ENCODE measurements around the gene RPS14.
A peak's percentile ranks its signal among the peaks of the same experiment; 100 is the strongest.
"Not testable (repeated sequence)": the region's sequence is repeated elsewhere in the genome, so short reads cannot be mapped to it uniquely, and the experiment has no call there.

Gene RPS14

GRCh38 chr5:150479416-150479815 is 29.9 kb upstream of the RPS14 start:
- DNase-seq (ENCODE audit: low read depth) = no peak

GRCh38 chr5:150476568-150476967 is 27.0 kb upstream of the RPS14 start:
- not testable (repeated sequence) for DNase-seq (ENCODE audit: low read depth)

- DNase-seq (ENCODE audit: low read depth) = no peak
These were observed 24.3 kb upstream of the RPS14 start for GRCh38 chr5:150473673-150474358.

GRCh38 chr5:150469718-150470469 is 20.4 kb upstream of the RPS14 start:
- DNase-seq (ENCODE audit: low read depth) = no peak

GRCh38 chr5:150468206-150468605 is 18.7 kb upstream of the RPS14 start:
- DNase-seq (ENCODE audit: low read depth) = no peak

- DNase-seq (ENCODE audit: low read depth) = no peak
These were observed 16.4 kb upstream of the RPS14 start for GRCh38 chr5:150465927-150466326.

DNA sequence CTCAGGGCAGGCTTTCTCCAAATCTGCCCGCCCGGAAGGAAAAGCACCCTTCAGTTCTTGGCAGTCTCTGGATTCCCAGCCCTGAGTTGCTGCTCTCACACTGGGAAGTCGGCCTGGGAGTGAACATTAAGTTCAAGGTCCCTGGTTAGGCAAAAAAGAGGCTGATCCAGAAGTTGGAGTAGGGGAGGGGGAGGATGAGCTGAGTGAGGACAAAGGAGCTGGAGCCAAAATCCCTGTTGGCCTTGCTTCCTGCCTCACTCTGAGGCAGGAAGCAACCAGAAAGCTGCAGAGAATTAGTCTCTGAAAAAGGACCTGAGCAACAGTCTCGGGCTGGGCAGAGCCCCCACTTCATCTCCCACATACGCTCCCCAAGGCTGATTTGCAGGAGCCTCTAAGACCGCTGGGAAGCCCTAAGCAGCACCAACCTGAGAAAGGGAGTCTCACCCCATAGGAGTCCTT is 15.0 kb upstream of the RPS14 start:
- no peak for DNase-seq (ENCODE audit: low read depth)

DNA sequence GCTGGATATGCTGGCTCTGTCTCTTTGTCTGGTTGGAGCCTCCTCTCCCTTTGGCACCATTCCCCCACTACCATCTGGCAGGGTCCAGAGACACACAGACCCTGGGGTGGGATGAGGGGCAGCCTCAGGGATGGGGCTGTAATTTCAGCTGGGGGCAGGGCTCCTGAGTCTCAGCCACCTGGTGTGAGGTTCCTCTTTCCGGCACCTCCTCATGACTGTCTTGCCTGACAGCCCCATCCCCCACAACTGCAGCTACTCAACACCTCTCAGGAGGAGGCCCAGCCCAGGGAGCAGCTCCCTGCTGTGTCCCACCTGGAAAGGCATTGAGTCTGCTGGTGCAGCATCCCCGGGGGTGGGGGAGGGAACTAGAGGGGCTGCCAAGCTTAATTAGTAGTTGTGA is 11.7 kb upstream of the RPS14 start:
- DNase-seq (ENCODE audit: low read depth) = no peak

- no peak for DNase-seq (ENCODE audit: low read depth)
These were observed 11.2 kb upstream of the RPS14 start for GRCh38 chr5:150460781-150461180.

DNA sequence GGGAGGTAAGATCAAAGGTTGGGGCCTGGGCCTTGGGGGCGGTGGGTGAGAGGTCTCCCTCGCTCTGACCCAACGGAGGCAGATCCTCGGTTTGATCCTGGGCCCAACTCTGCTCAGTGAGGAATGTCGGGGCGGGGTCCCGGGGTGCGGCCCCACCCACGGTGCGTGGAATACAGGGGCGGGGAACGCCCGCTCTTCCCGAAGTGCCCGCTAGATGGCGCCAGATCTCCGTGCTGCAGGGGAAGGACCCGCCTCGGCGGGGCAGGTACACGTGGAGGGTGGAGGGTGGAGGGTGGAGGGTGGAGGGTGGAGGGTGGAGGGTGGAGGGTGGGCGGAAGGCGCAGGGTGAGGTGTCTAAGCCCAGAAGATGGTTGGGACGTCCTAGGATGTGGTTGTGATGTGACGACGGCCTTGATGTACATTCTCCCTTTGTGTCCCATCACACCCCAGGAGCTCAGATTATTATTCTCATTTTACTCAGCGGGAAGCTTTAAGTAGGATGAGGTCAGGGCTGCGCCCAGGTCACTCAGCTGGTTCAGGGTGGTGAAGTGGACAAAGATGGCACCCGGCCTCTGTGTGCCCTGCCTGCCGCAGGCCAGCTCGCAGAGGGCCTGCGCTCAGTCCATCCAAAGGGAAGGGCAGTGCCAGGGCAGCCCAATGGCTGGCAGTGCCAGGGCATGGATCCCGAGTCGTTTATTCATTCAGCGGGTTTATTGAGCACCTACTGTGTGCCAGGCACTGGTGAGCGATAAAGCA is 9.4 kb upstream of the RPS14 start:
- peak; percentile 82 for DNase-seq (ENCODE audit: low read depth)

- no peak for DNase-seq (ENCODE audit: low read depth)
These were observed 8.2 kb upstream of the RPS14 start for GRCh38 chr5:150457562-150458240.

DNA sequence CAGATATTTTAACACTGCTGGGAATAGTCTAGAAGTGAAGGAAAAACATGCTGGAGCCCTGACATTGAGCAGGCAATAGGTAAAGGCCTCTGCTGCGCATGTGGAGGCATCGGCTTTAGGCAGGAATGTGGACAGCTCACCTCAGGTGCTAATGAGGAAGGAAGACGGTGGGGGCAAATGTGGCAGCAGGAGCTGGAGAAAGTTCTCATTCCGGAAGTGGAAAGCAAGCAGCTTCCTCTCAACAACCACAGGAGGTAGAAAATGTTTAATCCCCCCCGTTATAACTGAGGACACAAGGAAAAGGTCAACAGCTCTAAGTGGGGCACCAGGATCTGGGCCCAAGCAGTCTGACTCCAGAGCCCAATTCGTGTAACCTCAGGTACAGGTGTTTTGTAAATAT is 7.6 kb upstream of the RPS14 start:
- DNase-seq (ENCODE audit: low read depth) = no peak

DNA sequence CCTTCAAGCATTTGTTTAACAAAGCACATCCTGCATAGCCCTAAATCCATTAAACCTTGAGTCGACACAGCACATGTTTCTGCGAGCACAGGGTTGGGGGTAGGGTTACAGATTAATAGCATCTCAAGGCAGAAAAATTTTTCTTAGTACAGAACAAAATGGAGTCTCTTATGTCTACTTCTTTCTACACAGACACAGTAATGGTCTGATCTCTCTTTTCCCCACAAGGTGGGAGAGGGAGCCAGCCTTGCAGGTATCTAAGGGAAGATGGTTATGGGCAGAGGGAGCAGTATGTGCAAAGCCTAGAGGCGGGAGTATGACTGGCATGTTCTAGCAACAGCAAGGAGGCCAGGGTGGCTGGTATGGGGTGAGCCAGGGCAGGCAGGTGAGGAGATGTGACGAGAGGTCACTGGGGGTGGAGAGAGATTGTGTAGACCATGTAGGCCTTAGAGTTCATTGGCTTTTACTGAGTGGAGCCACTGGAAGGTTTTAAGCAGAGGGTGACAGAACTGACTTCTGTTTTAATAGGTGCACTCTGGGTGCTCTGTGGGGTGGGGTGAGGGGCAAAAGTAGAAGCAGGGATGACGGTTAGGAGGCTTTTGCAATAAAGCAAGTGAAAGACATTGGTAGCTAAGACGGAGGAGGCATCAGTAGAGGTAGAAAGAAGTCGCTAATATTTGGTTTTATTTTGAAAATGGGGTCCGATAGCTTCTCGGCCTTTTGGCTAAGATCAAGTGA is 5.1 kb upstream of the RPS14 start:
- no peak for DNase-seq (ENCODE audit: low read depth)

- not testable (repeated sequence) for DNase-seq (ENCODE audit: low read depth)
These were observed 4.5 kb upstream of the RPS14 start for GRCh38 chr5:150454027-150454426.

- no peak for DNase-seq (ENCODE audit: low read depth)
These were observed 3.4 kb upstream of the RPS14 start for GRCh38 chr5:150452914-150453313.

DNA sequence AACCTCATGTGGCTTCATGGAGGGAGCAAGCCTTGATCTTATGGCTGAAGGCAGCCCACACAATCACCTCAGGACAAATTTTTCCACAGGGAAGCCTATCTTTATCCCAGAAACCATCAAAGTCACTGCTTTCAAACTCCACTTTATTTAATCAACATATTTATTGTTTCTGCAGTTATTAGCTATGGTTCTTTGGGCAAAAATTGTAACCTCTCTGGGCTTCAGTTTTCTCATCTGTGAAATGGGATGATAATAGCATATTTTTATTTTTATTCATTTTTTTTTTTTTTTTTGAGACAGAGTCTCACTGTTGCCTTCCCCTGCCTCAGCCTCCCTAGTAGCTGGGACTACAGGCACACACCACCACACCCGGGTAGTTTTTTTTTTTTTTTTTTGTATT is 2.1 kb upstream of the RPS14 start:
- no peak for DNase-seq (ENCODE audit: low read depth)

DNA sequence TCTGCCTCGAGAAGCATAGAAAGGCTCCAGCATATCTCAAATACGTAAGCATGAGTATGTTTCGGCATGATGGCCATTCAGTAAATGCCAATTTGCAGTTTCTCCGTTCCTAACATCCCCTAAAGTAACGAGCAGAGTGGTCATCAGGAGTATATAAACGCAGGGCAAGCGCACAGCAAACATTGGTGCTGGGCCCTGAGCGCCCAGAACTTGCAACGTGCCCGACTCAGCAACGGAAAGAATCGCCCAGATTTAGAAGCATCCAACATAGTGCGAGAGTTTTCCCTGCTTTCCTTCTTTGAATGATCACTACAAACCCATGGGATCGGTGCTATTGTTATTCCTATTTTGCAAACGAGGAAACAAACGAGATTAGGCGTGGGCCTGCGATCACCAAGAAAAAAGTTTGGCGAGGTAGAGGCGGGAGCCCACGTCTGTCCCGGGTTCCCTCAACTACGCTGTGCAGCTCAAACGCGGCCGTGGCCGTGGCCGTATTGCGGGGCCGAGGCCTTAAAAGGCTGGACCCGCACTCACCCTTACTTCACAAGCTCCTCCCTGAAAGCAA is 505 bp downstream of the RPS14 start:
- no peak for DNase-seq (ENCODE audit: low read depth)

DNA sequence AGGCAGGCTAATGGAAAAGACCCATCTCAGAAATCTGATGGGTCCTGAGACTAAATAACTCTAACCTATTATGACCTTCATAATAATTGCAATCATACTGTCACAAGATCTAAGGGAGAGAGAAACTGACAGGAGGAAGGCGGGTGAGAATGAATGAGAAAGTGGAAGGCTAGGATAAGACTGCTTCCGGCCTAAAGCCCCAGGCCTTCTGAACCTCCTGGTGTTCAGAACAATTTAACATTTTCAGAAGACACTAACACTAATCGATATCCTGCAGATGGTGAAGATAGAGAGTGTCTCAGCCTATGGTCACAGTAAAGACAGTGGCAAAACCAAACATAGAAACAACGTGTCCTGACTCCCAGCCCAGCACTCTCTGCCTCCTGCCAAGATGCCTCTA is 1.2 kb downstream of the RPS14 start:
- no peak for DNase-seq (ENCODE audit: low read depth)

- no peak for DNase-seq (ENCODE audit: low read depth)
These were observed 2.4 kb downstream of the RPS14 start for GRCh38 chr5:150447188-150447587.

GRCh38 chr5:150446583-150446982 is 3.0 kb downstream of the RPS14 start:
- DNase-seq (ENCODE audit: low read depth) = no peak

GRCh38 chr5:150446088-150446487 is 3.5 kb downstream of the RPS14 start:
- DNase-seq (ENCODE audit: low read depth) = no peak

All from activated T-helper 1 cell treated with Interleukin-2 at 50 U/mL for 16 hours (primary cell).